Measurements from ENCODE around the gene ERRFI1. TPM values are rescaled to one million over a fixed set of nuclear protein-coding genes. Genes with fewer than 3 reads are reported as not detected.

ERRFI1 gene
- polyA plus RNA-seq, 3 donors = 93.0 to 211 (median 135) TPM

DNA sequence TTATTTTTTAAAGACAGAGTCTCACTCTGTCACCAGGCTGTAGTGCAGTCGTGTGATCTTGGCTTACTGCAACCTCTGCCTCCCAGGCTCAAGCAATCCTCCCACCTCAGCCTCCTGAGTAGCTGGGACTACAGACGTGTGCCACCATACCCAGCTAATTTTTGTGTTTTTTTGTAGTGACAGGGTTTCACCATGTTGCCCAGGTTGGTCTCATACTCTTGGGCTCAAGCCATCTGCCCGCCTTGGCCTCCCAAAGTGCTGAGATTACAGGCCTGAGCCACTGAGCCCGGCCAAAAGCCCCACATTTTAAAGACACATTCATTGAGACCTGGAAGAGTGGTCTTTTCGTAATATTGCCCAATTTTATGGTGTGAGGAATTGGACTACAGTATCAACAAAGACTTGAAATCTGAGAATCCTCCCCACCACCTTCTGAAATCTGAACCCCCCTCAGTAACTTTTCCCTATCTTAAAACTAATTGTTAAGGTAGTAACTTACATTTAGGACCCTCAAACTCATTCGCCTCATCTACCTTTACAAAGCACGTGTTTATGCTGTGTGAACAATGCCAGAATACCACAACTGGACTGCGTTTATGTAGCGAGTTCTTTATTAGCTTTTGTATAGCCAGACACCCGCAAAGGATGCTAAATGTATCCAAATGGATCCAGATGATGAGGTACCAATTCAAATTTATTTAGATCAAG, 2.7 kb downstream of the ERRFI1 start:
- no peak overlapping the region for H3K27ac ChIP-seq (ENCODE audit: low read depth, low read length)
- 39 to 85% (median 77%) methylated on average over 10 of the region's 10 CpGs for WGBS, 3 donors

DNA sequence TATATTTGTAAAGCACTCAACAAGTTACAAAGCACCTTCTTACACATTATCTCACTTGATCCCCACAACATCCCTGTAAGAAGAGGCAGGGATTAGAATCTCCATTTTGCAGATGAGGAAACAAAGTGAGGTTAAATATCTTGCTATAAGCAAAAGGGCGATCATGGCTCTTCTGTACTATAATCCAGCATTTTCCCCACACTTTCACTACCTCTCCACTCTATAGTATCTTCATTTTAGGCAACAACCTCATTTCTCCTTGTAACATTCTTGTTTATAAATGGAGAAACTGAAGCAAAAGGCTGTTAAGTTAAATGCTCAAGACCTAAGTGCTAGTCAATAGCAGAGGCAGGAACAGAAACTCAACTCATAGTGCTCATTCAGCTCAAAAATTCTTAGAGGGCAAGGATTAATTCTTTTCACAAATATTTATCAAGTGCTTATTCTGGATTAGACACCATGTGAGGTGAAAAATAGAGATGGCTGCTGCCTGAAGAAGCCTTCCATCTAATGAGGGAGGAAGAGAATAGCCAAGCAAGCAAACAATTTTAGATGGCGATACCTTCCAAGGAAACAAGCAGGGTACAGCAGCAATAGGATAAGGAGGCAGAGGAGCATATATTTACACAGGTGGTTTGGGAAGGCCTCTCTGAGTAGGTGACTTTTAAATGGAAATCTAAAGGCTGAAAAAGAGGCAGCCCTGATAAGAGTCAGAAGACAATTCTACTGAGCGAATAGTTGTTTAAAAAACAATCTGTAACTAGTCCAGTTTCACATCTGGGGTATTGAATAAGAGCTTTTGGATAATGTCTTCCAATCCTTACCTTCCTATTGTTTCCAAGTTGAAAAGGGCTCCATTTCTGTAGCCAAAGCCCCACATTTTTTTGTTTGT, 3.5 kb downstream of the ERRFI1 start:
- no peak overlapping the region for H3K27ac ChIP-seq (ENCODE audit: low read depth, low read length)
- 42 to 92% (median 84%) methylated on average over 3 of the region's 3 CpGs for WGBS, 3 donors

DNA sequence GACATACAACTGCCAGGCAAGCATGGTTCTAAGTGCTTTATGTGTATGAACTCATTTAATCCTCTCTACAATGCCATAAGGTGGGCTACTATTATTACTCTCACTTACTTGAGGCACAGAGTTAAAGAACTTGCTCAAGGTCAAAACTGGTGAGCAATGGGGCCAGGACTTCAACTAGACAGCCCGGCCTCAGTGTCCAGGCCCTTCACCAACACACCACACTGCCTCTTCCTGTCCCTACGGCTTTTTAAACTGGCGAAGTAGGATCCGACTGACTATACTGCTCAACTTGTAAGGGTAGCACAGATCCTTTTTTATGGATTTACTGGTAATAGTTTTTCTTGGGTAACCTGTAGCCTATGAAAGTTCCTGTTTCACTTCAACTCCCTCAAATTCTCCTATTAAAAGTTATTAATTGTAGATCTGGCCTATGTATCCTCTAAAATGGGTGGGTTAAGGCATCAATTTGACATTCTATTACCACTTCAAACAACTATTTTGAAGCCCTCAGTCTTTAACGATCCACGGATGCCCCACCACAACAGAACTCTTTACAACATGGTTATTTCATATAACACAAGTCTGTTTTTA, 4.3 kb downstream of the ERRFI1 start:
- WGBS, 3 donors = 68 to 94% (median 92%) methylated on average over 6 of the region's 6 CpGs
- H3K27ac ChIP-seq (ENCODE audit: low read depth, low read length) = no peak overlapping the region

DNA sequence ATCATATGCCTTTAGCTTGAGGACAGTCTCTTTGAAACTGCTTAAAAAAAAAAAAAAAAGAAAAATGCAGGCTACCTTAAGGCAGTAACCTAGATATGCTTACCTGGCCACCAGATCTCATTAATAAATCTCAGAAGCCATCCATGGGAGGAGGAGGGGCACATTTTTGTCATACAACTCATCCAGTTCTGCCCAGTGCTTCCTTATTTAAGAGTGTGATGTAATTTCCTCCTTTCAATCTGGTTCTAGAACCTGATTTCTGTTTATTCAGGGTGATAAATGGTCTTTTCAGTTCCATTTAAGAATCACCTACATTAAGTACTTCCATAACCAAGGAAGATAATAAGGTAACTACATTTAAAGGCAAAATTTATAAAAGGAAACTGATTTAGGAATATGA, 6.1 kb downstream of the ERRFI1 start:
- H3K27ac ChIP-seq (ENCODE audit: low read depth, low read length) = no peak overlapping the region

DNA sequence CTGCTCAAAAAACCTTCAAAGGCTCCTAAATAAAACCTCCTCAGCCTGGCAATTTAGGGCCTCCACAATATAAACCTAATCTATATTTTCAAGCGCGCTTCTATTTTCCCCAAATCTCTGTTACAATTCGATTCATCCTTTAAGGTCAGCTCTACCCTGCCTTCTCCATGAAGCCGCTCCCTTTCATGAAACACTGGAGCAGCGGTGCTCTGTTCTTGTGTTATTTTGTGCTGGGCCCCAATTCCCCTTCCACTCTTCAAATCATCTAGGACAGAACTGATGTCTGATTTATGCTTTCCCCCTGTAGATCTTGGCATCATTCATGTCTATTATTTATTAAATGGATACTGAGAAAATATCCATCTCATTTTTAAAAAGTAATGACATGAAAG, 6.9 kb downstream of the ERRFI1 start:
- no peak overlapping the region for H3K27ac ChIP-seq (ENCODE audit: low read depth, low read length)

DNA sequence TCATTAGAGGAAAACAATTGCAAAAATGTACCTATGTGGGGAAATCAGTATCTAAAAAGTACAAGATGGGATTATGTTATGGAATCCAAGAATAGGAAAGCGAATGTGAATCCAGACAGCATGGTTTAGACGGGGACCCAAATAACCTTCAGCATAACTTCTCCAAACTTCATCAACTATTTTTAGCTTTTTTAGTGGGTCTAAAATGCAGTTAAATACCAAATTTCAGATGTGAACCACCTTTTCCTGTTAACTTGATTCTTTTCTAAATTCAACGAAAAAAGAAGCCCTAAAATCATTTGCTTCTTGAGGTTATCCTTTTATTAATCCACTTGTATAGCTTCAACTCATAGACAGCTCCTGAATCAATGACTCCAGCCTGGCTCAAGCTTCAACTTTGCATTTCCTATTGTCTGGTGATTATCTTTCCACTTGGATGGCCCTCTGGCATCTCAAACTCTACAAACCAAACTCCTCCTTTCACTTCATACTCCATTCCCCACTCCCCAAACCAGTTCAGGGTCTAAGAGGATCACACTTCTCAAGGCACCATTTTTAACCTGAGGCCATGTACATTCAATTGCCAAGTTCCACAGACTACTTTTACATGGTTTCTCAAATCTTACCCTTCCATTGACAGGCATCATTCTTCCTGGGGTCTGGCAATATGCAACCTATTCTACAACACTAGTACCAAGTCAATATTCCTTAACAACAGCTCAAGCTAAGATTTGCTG, 7.4 kb downstream of the ERRFI1 start:
- WGBS, 3 donors = 85 to 93% (median 89%) methylated on average over 3 of the region's 3 CpGs
- no peak overlapping the region for H3K27ac ChIP-seq (ENCODE audit: low read depth, low read length)

More for the DNA sequence above, 6.9 kb downstream of the ERRFI1 start:
- 94 to 98% (median 94%) methylated on average over 5 of the region's 5 CpGs for WGBS, 3 donors

DNA sequence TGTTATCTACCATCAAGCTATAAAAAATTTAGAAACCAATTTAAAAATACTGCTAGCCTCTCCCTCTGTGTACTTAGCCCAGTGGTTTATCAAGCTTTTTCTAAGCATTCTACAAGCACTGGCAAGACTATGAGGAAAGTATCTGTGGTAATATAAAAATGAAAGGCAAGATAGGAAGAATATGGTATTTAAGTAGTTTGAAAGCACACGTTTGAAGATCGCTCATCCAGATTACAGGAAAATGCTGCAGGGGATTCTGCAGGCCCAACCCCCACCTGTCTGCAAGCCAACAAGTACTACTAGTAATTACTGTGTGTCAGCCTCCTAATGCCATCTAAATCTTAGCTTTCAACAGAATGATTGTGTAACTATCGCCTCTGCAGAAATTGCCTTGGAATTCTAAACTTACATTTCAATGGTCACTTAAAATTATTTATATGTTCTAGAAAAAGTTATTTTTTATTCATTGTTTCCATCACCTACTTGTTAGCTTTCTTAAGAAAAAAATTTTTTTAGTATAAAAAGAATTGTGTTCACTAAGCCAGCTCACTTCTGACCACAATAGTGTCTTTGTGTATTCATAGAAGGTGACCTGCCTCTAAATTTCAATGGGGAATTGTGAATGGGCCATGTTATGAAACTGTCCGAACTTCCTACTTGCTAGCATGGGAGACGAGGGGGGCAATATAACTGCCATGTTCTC, 8.5 kb downstream of the ERRFI1 start:
- WGBS, 3 donors = 33 to 52% (median 37%) methylated on average over 5 of the region's 5 CpGs
- H3K27ac ChIP-seq (ENCODE audit: low read depth, low read length) = no peak overlapping the region

DNA sequence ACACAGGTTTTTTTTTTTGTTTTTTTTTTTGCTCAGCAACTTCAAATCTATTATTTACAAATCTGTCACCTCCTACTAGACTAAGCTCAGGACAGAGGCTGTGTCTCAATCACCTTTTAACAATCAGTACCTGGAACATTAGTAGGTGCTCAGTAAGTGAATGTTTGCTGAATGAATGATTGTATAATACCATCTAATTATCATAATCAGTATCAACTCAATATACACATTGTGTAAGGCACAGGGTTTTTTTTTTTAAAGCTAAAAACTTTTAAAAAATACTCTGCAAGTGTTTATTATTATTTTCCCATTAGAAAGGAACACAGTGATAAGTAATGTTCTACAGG, 9.2 kb downstream of the ERRFI1 start:
- H3K27ac ChIP-seq (ENCODE audit: low read depth, low read length) = no peak overlapping the region

DNA sequence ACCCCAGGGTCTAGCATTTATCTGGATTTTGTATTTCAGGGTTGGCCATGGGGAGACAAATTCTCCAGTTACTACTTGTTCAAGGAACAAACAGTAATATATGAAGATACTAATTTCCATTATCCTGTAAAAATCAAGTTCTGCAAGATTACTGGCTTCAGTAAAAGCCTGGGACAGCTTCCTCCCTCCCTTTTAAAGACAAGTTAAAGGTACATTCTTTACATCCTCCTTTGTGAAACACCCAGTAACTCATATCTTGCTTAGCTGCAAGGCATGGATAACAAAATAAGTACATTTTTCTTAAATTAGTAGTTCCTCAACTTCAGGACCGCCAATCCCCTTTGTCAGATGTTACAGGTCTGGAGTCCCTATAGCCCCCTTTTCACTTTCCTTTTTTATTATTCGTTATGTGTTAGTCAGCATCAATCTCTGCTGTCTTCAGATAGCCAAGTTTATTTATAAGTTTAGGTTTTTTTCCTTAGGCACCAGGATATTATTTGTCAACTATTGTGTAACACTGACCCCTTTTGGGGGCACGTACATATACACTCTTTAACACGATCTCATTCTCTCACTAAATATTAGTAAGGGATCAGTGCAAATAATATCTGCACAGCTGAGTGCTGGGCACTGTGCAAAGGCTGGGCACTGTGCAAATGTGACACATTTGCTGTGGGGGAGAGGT, 9.8 kb downstream of the ERRFI1 start:
- 22 to 35% (median 34%) methylated on average over 4 of the region's 4 CpGs for WGBS, 3 donors
- no peak overlapping the region for H3K27ac ChIP-seq (ENCODE audit: low read depth, low read length)

DNA sequence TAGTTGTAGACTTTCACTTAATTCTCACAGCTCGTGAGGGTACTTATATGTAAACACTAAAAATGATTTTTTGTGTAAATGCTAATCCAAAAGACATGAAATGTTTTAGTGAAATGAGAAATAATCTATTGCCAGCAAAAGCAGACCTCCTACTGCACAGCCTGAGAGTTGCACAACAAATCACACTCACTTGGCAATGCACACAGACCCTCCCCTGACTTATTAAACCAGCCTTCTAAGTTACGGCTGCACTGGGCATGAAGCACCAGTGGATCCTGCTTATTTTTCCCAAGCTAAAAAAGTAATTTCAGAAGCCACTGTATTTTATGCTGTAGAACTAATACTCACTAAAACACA, 10.3 kb downstream of the ERRFI1 start:
- WGBS, 3 donors = 20 to 46% (median 37%) methylated on average over 2 of the region's 2 CpGs
- H3K27ac ChIP-seq (ENCODE audit: low read depth, low read length) = no peak overlapping the region

DNA sequence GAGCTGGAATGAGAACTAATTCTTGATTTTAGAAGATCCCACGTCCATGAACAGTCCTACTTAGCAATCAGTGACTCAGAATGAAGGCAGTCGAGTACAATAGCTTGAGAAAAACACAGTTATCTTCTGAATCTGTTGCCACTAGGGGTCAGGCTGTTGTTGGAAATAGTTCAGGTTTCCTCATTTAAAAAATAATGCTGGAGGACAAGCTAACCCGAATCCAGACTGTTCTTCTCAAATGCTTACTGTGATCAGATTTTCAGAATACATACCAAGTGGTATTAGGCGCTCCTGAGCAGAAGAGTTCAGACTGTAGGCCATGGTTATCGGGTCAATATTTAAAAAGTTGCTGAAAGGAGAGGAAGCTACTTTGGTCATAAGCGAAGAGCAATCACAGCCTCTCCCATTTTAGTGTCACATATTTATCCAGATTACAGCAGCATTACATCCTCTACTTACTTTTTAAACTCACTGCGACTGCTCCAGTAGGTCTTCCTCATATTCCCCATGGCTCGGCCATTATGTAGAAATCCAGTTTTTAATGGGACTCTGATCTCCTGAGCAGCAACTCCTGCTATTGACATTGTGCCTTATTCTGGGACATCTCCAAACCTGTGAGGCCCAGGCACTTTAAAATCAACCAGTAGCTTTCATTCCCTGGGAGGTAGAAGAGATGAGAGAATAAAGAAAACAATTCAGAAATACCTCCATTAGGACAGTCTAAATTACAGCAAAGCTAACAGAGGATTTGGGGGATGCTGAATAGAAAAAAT, 10.9 kb downstream of the ERRFI1 start:
- H3K27ac ChIP-seq (ENCODE audit: low read depth, low read length) = no peak overlapping the region
- WGBS, 3 donors = 17 to 30% (median 25%) methylated on average over 8 of the region's 8 CpGs

DNA sequence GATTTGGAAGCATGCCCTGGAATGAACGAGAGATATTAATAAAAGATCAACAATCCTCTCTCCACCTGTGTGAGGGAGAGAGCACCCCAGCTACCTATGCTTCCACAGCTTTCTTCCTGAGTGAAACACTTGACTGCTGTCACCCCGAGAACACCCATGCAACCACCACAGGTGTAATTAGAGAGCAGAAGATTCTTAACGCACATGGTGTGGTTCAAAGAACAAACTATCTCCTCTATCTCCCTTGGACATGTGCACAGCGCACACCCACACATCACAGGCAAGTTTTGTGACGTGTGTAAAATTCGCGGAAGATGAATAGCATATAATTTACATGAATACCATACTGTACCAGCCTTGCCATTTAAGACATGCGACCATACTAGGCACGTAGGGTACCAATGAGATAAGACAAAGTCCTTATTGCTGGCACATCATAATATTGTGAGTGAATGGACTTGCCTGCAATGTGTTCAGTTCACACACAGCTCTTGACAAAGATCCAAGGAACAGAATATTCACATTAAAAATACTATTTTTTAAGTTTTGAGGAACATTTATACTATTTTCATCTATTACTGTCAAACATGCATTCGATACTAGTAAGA, 11.6 kb downstream of the ERRFI1 start:
- WGBS, 3 donors = 61 to 85% (median 80%) methylated on average over 10 of the region's 10 CpGs
- H3K27ac ChIP-seq (ENCODE audit: low read depth, low read length) = no peak overlapping the region

DNA sequence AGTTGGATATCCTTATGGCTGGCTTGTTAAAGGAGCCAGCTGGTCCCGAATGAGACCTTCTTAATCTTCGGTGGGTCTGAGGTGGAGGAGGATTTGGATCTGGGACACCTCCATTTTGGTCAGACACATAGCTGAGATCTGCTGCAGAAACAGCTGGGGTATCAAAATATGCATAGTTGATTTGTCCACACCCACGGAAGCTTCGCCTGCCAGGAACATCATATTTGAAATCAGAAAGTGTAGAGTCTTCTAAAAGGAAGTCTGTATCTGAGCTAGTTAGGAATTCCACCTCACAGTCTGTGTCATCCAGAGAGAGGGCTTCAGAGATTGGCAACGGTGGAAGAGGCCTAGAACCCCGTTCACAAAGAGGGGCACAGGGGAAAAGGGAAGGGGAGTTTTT, 12.3 kb downstream of the ERRFI1 start:
- 68 to 76% (median 69%) methylated on average over 6 of the region's 6 CpGs for WGBS, 3 donors
- H3K27ac ChIP-seq (ENCODE audit: low read depth, low read length) = no peak overlapping the region

DNA sequence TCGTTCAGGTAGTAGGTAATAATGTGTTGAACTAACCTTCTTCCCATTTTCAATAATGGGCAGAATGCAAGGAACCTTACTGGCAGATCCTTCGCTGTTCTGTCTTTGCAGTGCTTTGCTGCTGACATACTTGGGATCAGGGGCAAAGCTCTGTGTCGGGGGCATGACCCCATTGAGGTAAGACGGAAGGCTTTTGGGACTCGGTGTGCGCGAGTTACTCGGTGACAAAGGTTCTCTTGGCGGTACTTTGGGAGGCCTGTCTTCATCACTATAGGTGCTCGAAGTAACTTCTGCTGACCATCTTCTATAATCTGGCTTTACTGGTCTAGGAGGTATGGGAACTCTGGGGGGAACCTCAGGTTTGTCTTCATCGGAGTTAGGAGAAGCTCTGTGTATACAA, 12.7 kb downstream of the ERRFI1 start:
- 87 to 90% (median 87%) methylated on average over 11 of the region's 11 CpGs for WGBS, 3 donors
- H3K27ac ChIP-seq (ENCODE audit: low read depth, low read length) = no peak overlapping the region

DNA sequence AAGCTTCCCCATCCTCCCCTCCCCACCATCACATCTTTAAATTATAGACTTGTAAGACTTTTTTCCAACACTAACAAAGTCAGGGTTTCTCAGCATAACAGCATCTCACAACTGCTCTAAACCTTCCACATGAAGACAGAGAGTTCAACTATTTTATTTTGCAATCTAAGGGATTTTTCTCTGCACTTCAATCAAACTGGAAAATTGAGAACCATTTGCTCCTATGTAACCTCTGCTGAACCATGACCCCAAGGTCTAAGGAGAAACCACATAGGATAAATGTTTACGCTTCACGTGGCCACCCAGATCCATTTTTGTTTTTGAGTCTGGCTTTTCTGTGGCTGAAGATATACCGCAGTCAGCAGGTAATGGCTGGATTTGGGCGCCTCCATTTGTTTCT, 13.2 kb downstream of the ERRFI1 start:
- no peak overlapping the region for H3K27ac ChIP-seq (ENCODE audit: low read depth, low read length)
- 91 to 95% (median 93%) methylated on average over 4 of the region's 4 CpGs for WGBS, 3 donors

DNA sequence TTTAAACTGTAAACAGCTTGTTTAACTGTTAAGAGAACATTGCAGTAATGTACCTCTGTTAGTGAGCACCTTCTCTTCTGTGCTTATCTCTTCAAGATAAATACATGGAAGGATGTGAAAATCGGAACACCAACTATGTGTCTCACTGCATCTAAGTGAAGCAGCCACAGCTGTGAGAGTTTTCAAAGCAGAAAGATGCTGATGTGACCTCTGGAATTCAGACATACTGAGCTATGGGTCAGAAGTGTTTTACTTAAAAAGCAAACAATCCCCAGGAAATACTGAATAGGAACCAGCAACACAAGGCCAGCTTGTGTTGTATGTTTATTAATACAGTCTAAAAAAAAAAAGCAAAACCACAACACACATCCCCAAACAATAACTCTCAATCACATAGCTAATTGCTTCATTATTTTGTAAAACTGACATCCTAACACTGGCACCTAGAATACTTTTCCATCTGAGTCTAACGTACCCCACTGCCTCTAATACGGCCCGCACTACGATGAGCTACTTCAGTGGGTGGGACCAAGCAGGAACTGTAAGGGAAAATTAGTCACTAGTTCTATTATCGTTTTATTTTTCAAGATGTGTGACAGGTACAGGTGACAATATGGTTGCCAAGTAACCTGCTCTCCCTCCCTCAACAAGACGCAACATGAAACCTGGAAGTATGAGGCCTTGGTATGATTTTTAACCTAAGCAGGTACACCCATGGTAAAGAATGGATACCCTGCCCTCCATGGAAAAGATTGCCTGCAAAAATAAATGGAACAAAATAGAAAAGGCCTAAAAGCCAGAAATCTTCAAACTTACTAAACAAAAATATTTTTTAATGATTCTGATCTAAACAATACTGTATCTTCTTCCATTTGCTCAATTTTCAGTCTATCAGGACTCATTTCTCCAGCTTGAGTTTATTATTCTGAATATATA, 13.9 kb downstream of the ERRFI1 start:
- WGBS, 3 donors = 72 to 87% (median 86%) methylated on average over 7 of the region's 7 CpGs
- no peak overlapping the region for H3K27ac ChIP-seq (ENCODE audit: low read depth, low read length)

Measured in adipose tissue (tissue), 3 donors.